ENCODE measurements around the gene SLC17A8. TPM values are rescaled to one million over a fixed set of nuclear protein-coding genes. Genes with fewer than 3 reads are reported as not detected.

SLC17A8 gene
- total RNA-seq, 1 experiment from 2014 or later: not detected

Other genes with a start within 250 kb of the SLC17A8 start
- 34.9 and 41.2 TPM in 2 replicates for gene BLTP3B, start 214.2 kb upstream of the SLC17A8 start, total RNA-seq (2014; rRNA removed; shearing (Covaris generic))
- gene ACTR6, start 156.3 kb upstream of the SLC17A8 start, total RNA-seq (2014; rRNA removed; shearing (Covaris generic)): 30.7 and 55.4 TPM in 2 replicates
- 2.8 and 3.1 TPM in 2 replicates for gene DEPDC4, start 90.0 kb upstream of the SLC17A8 start, total RNA-seq (2014; rRNA removed; shearing (Covaris generic))
- gene SCYL2, start 89.9 kb upstream of the SLC17A8 start, total RNA-seq (2014; rRNA removed; shearing (Covaris generic)): 47.8 and 98.4 TPM in 2 replicates
- gene NR1H4, start 116.8 kb downstream of the SLC17A8 start, total RNA-seq (2014; rRNA removed; shearing (Covaris generic)): 0.17 and 0.53 TPM in 2 replicates
- gene GAS2L3, start 216.6 kb downstream of the SLC17A8 start, total RNA-seq (2014; rRNA removed; shearing (Covaris generic)): 25.4 and 33.0 TPM in 2 replicates

All from A172 (cell line).